Measurements from ENCODE around the gene AK4. TPM values are rescaled to one million over a fixed set of nuclear protein-coding genes. Genes with fewer than 3 reads are reported as not detected.
A peak's percentile ranks its signal among the peaks of the same experiment; 100 is the strongest.

The AK4 gene
- total RNA-seq, 1 experiment from 2014 or later: 131 TPM

DNA sequence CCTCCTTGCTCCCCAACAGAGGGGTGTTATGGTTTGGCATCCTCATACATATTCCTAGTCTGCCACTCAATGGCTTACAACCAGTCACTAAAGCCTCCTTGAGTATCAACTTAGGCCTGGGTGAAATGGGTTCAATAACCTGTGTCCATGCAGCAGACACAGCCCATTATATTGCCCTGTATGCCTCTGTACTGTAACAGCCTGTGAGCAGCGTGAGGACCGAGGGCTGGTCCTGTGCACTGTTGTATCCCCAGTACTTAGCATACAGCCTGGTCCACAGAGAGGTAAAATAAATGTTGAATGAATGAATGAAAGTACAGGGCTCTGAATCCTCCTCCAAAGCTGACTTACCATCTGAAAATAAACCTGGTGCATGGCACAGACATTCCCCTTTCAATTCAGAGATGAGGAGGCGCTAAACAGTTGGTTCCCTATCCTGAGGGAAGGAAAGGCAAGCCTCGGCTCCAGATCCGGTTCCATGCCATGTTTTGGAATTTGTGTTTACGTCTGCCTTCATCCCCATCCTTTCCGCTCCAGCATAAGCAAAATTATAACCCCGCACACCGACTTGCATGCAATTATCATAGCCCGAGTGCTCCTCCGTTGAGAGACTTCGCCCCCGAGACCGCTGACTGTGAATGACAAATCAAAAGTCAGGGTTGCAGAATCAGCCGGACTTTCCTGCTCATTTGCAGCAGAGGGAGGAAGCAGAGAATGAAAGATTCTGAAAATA, 116.4 kb downstream of the AK4 start:
- peak; percentile 22 to 35 for DNase-seq

DNA sequence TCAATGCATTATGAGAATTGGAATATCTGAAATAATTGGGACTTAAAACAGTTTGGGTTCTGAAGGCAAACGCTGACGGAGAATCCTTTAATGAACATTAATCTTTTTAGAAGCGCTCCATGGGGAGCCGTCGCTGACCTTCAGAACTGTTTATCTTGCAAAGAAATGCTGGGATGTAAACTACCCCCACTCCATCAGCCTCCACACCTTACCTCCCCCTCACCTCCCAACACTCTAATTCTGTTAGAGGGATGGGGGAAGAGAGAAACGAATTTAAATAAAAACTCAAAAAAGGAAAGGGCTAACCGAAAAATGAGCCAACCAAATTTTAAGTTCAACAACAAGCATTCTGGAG, 117.3 kb downstream of the AK4 start:
- no peaks in the 10 kb centered on the region for H3K4me1 ChIP-seq
- no peaks in the 10 kb centered on the region for H3K27me3 ChIP-seq (replicated peaks; ENCODE audit: control insufficient read depth, insufficient read depth, low read length)
- Mint-ChIP-seq H3K27me3 (ENCODE audit: insufficient read depth, unreplicated experiment) (no peaks in the 10 kb centered on the region), H3K4me3 (ENCODE audit: unreplicated experiment) (peak overlapping the region; percentile 64), H3K9me3 (ENCODE audit: unreplicated experiment) (no peaks in the 10 kb centered on the region), H3K4me1 (ENCODE audit: low read depth, unreplicated experiment) (no peaks in the 10 kb centered on the region), H3K36me3 (ENCODE audit: insufficient read depth, unreplicated experiment) (peaks cover 4% of the 10 kb centered on the region), H3K27ac (ENCODE audit: unreplicated experiment) (no peak overlapping the region)
- H3K36me3 ChIP-seq (ENCODE audit: control insufficient read depth, insufficient read depth, low read length): no peaks in the 10 kb centered on the region
- POLR2A ChIA-PET: no interaction called here
- TF ChIP-seq, protein P1, sequence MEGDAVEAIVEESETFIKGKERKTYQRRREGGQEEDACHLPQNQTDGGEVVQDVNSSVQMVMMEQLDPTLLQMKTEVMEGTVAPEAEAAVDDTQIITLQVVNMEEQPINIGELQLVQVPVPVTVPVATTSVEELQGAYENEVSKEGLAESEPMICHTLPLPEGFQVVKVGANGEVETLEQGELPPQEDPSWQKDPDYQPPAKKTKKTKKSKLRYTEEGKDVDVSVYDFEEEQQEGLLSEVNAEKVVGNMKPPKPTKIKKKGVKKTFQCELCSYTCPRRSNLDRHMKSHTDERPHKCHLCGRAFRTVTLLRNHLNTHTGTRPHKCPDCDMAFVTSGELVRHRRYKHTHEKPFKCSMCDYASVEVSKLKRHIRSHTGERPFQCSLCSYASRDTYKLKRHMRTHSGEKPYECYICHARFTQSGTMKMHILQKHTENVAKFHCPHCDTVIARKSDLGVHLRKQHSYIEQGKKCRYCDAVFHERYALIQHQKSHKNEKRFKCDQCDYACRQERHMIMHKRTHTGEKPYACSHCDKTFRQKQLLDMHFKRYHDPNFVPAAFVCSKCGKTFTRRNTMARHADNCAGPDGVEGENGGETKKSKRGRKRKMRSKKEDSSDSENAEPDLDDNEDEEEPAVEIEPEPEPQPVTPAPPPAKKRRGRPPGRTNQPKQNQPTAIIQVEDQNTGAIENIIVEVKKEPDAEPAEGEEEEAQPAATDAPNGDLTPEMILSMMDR (IDR thresholded peaks at IDR 0.05; ENCODE audit: insufficient read depth in 1 of 2, low read depth in 1 of 2, low read length in 1 of 2, severe bottlenecking in 1 of 2, unreplicated experiment in 1 of 2): no peak
- H3K4me3 ChIP-seq (ENCODE audit: low read depth, low read length): peak overlapping the region; percentile 34
- no peaks in the 10 kb centered on the region for H3K9me3 ChIP-seq
- intact Hi-C loops (cut with micrococcal nuclease; ENCODE audit: unreplicated experiment): loop anchor here (5.0 kb wide), 1 partner anchor 42 kb away; the partner anchor contains the start of gene DNAJC6
- no TSS peak for BruUV-seq (replicated peaks)
- CTCF ChIA-PET: no interaction called here
- no peak for DNase-seq

More for the DNA sequence above, 116.4 kb downstream of the AK4 start:
- POLR2A ChIA-PET: interaction anchor here (0.5 kb wide), 1 partner anchor 10 kb away, joined by 3 read pairs; no protein-coding TSS in a partner anchor
- no peaks in the 10 kb centered on the region for H3K9me3 ChIP-seq
- no peaks in the 10 kb centered on the region for H3K36me3 ChIP-seq (ENCODE audit: control insufficient read depth, insufficient read depth, low read length)
- H3K4me1 ChIP-seq: no peaks in the 10 kb centered on the region
- Mint-ChIP-seq H3K9me3 (ENCODE audit: unreplicated experiment) (no peaks in the 10 kb centered on the region), H3K4me1 (ENCODE audit: low read depth, unreplicated experiment) (no peaks in the 10 kb centered on the region), H3K4me3 (ENCODE audit: unreplicated experiment) (peak overlapping the region; percentile 40), H3K27me3 (ENCODE audit: insufficient read depth, unreplicated experiment) (no peaks in the 10 kb centered on the region), H3K27ac (ENCODE audit: unreplicated experiment) (no peak overlapping the region), H3K36me3 (ENCODE audit: insufficient read depth, unreplicated experiment) (no peaks in the 10 kb centered on the region)
- TF ChIP-seq, protein P1 (IDR thresholded peaks at IDR 0.05; ENCODE audit: insufficient read depth in 1 of 2, low read depth in 1 of 2, low read length in 1 of 2, severe bottlenecking in 1 of 2, unreplicated experiment in 1 of 2): no peak
- CTCF ChIA-PET: no interaction called here
- no peaks in the 10 kb centered on the region for H3K27me3 ChIP-seq (replicated peaks; ENCODE audit: control insufficient read depth, insufficient read depth, low read length)
- no peak overlapping the region for H3K4me3 ChIP-seq (ENCODE audit: low read depth, low read length)
- intact Hi-C loops (cut with micrococcal nuclease; ENCODE audit: unreplicated experiment): no loop called here
- no TSS peak for BruUV-seq (replicated peaks)

DNA sequence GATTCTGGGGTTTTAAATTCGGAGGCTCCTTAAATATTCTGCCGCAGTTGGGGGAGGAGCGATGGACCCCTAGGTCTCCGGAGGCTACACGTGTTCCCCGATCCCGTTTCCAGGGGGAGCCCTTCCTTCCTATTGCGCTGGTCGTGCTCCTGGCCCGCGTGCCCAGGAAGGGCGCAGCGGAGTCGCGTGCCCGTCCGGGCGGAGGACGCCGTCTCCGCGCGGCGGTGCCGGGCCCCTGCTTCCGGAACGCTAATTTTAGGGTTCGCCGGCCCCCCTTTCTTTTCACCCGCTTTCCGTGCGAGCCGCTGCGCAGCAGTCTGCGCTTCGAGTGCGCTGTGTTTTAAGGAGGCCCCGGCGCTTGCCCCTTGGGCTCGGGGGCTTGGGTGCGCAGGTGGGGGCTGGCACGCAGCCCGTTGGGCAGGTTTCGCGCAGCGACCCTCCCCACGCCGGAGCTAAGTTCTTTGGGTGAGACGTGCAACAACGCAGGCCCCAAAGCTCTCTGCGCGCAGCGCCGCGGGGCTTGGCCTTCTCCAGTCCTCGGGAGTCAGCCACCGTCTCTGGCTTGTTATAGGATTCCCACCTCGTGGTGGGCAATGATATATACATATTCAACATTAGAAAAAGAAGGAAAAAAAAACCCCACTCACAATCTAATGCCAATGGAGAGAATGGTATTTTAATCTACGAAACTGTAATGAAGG, 117.8 kb downstream of the AK4 start:
- no TSS peak for BruUV-seq (replicated peaks)
- ChIA-PET POLR2A (no interaction called here), CTCF (interaction anchor here (1.0 kb wide), 1 partner anchor 11 kb away, joined by 4 read pairs; no protein-coding TSS in a partner anchor)
- H3K36me3 ChIP-seq (ENCODE audit: control insufficient read depth, insufficient read depth, low read length): no peaks in the 10 kb centered on the region
- no peaks in the 10 kb centered on the region for H3K4me1 ChIP-seq
- intact Hi-C loops (cut with micrococcal nuclease; ENCODE audit: unreplicated experiment): loop anchor here (5.0 kb wide), 1 partner anchor 42 kb away; the partner anchor contains the start of gene DNAJC6
- no peaks in the 10 kb centered on the region for H3K27me3 ChIP-seq (replicated peaks; ENCODE audit: control insufficient read depth, insufficient read depth, low read length)
- Mint-ChIP-seq H3K36me3 (ENCODE audit: insufficient read depth, unreplicated experiment) (peaks cover 4% of the 10 kb centered on the region), H3K4me1 (ENCODE audit: low read depth, unreplicated experiment) (no peaks in the 10 kb centered on the region), H3K27me3 (ENCODE audit: insufficient read depth, unreplicated experiment) (no peaks in the 10 kb centered on the region), H3K4me3 (ENCODE audit: unreplicated experiment) (peak overlapping the region; percentile 64), H3K27ac (ENCODE audit: unreplicated experiment) (no peak overlapping the region), H3K9me3 (ENCODE audit: unreplicated experiment) (no peaks in the 10 kb centered on the region)
- H3K9me3 ChIP-seq: no peaks in the 10 kb centered on the region
- DNase-seq: peak; percentile 58 to 64
- peak overlapping the region; percentile 34 for H3K4me3 ChIP-seq (ENCODE audit: low read depth, low read length)
- TF ChIP-seq, protein P1 (IDR thresholded peaks at IDR 0.05; ENCODE audit: insufficient read depth in 1 of 2, low read depth in 1 of 2, low read length in 1 of 2, severe bottlenecking in 1 of 2, unreplicated experiment in 1 of 2): peak; percentile 34 to 38
